HCT116 (cell line): ENCODE results near the gene RAB11A. TPM values are rescaled to one million over a fixed set of nuclear protein-coding genes. Genes with fewer than 3 reads are reported as not detected.

Experiments
- ATAC-seq: fragments of 200-7000 bp; cut with Tn5 transposase; 2 replicates; pipeline ENCODE4 v1.9.1; 2020; ENCODE audit warnings: mild to moderate bottlenecking, moderate library complexity
- BruUV-seq: library from RNA; stranded (reverse); fragments of 400-500 nt; replicated peaks from 2 replicates; lab custom pipeline; 2021; lab: Mats Ljungman, UMichigan
- CTCF ChIA-PET: fragments of 300-600 bp; sonication (Branson Sonifier 250); formaldehyde crosslinking; loops from one replicate; lab custom pipeline; 2021; ENCODE audit warnings: antibody characterized with exemption; lab: Charles Lee
- POLR2A ChIA-PET: fragments of 300-600, 350-600 bp; sonication (Branson Sonifier 250); formaldehyde crosslinking; loops from one replicate; lab custom pipeline; 2021; ENCODE audit warnings: antibody characterized with exemption; lab: Charles Lee
- RAD21 ChIA-PET, 2 experiments: fragments of 300-600 bp; sonication (Branson Sonifier 250); formaldehyde crosslinking; loops; one replicate each; lab custom pipeline; 2023; ENCODE audit warnings: low total read pairs in 2 of 2; ENCODE audit not compliant: uncharacterized antibody in 2 of 2, unreplicated experiment in 2 of 2, low non-redundant PET in 1 of 2; lab: Charles Lee
- DNase-seq: peaks from one replicate; pipeline ENCODE4 v3.0.0-alpha.2; 2010; ENCODE audit warnings: low read depth, low spot score
- H2AFZ ChIP-seq: fragments of 200-600 bp; shearing (Covaris generic), sonication (generic); 2 replicates; pipeline ENCODE4 v1.6.1; 2017; ENCODE audit warnings: low read depth, mixed run types, mixed read lengths, antibody characterized with exemption, low read length; ENCODE audit not compliant: poor library complexity, severe bottlenecking
- H3K27ac ChIP-seq: 2 replicates; pipeline ENCODE4 v1.5.1; 2012; ENCODE audit warnings: low read depth, low read length
- H3K27me3 ChIP-seq: fragments of 200-600 bp; sonication (generic); 2 replicates; pipeline ENCODE4 v1.6.1; 2016; ENCODE audit warnings: mixed run types, low read length, mixed read lengths; ENCODE audit not compliant: insufficient read depth
- H3K36me3 ChIP-seq, 2 experiments: fragments of 200-500 bp in 1 of 2; fragments of 200-600 bp in 1 of 2; sonication (Bioruptor generic) in 1 of 2; sonication (generic) in 1 of 2; 2 replicates each; pipeline versions ENCODE4 v1.5.1 to v1.6.1; 2014 to 2016; ENCODE audit warnings: low read length in 2 of 2, inconsistent platforms in 1 of 2, mixed read lengths in 1 of 2, mixed run types in 1 of 2; ENCODE audit not compliant: insufficient read depth in 2 of 2, control insufficient read depth in 1 of 2
- H3K4me1 ChIP-seq, 2 experiments: fragments of 200-600 bp in 1 of 2; sonication (generic) in 1 of 2; 2 replicates each; pipeline versions ENCODE4 v1.5.1 to v1.6.1; 2012 to 2017; ENCODE audit warnings: low read length in 2 of 2, inconsistent platforms in 1 of 2, mild to moderate bottlenecking in 1 of 2, mixed read lengths in 1 of 2, mixed run types in 1 of 2, moderate library complexity in 1 of 2; ENCODE audit not compliant: insufficient read depth in 2 of 2, control insufficient read depth in 1 of 2
- H3K4me2 ChIP-seq: fragments of 200-600 bp; sonication (generic); 2 replicates; pipeline ENCODE4 v1.6.1; 2017; ENCODE audit warnings: mixed run types, low read length, mixed read lengths
- H3K4me3 ChIP-seq, 2 experiments: fragments of 200-600 bp in 1 of 2; sonication (generic) in 1 of 2; replicated peaks in 1 of 2; 2 replicates each; pipeline ENCODE4 v1.5.1; 2011 to 2016; ENCODE audit warnings: low read length in 2 of 2, control low read depth in 1 of 2, low read depth in 1 of 2, mild to moderate bottlenecking in 1 of 2, mixed read lengths in 1 of 2, mixed run types in 1 of 2
- H3K79me2 ChIP-seq: fragments of 200-600 bp; sonication (generic); 2 replicates; pipeline ENCODE4 v1.6.1; 2017; ENCODE audit warnings: mild to moderate bottlenecking, mixed run types, low read length, moderate library complexity, mixed read lengths; ENCODE audit not compliant: insufficient read depth
- H3K9ac ChIP-seq: fragments of 200-600 bp; sonication (generic); 2 replicates; pipeline ENCODE4 v1.6.1; 2016; ENCODE audit warnings: low read length, mixed read lengths
- H3K9me2 ChIP-seq: fragments of 200-600 bp; sonication (generic), shearing (Covaris generic); 2 replicates; pipeline ENCODE4 v1.6.1; 2017; ENCODE audit warnings: mixed run types, mild to moderate bottlenecking, moderate library complexity; ENCODE audit not compliant: insufficient read depth
- H3K9me3 ChIP-seq, 2 experiments: fragments of 200-500 bp in 1 of 2; fragments of 200-600 bp in 1 of 2; sonication (Bioruptor generic) in 1 of 2; sonication (generic) in 1 of 2; 2 replicates each; pipeline ENCODE4 v1.6.1; 2014 to 2017; ENCODE audit warnings: low read length in 2 of 2, mixed read lengths in 2 of 2, inconsistent platforms in 1 of 2, low read depth in 1 of 2, mild to moderate bottlenecking in 1 of 2, mixed run types in 1 of 2, moderate library complexity in 1 of 2; ENCODE audit not compliant: control insufficient read depth in 1 of 2, insufficient read depth in 1 of 2
- H4K20me1 ChIP-seq: fragments of 200-600 bp; sonication (generic), shearing (Covaris generic); 2 replicates; pipeline ENCODE4 v1.6.1; 2017; ENCODE audit warnings: mixed run types, mild to moderate bottlenecking, moderate library complexity; ENCODE audit not compliant: insufficient read depth
- ELF1 ChIP-seq: IDR thresholded peaks from 2 replicates; pipeline ENCODE4 v1.6.1; 2012; ENCODE audit warnings: low read depth, borderline replicate concordance
- EZH2phosphoT487 ChIP-seq: fragments of 200-600 bp; IDR thresholded peaks from 2 replicates; pipeline ENCODE4 v1.6.1; 2018; ENCODE audit warnings: antibody characterized with exemption, borderline replicate concordance
- FOSL1 ChIP-seq: IDR thresholded peaks from 2 replicates; pipeline ENCODE4 v1.6.1; 2012; ENCODE audit warnings: low read depth
- JUND ChIP-seq: IDR thresholded peaks from 2 replicates; pipeline ENCODE4 v1.6.1; 2012
- MAX ChIP-seq: IDR thresholded peaks from 2 replicates; pipeline ENCODE4 v1.6.1; 2012
- RAD21 ChIP-seq: IDR thresholded peaks from 2 replicates; pipeline ENCODE4 v1.6.1; 2012; ENCODE audit warnings: low read depth, mild to moderate bottlenecking
- SIN3A ChIP-seq: IDR thresholded peaks from 2 replicates; pipeline ENCODE4 v1.6.1; 2012; ENCODE audit warnings: low read depth
- ZFX ChIP-seq: fragments of 450-650 bp; IDR thresholded peaks from 2 replicates; pipeline ENCODE4 v1.6.1; 2017
- ZNF274 ChIP-seq: fragments of 200-500 bp; sonication (Bioruptor generic); IDR thresholded peaks from 2 replicates; pipeline ENCODE4 v1.6.1; 2014; ENCODE audit warnings: mild to moderate bottlenecking, low read depth, low read length, inconsistent platforms
- intact Hi-C: fragments of 100-400 bp; cut with micrococcal nuclease; formaldehyde crosslinking; loops from 2 replicates; pipeline ENCODE4 v1.10.0; 2022
- total RNA-seq: library from RNA; stranded (reverse); gene quantifications from one replicate; pipeline ENCODE4 v1.2.1, GENCODE V29; 2021; ENCODE audit not compliant: unreplicated experiment
- TF ChIP-seq, protein P1 (sequence below): IDR thresholded peaks from 2 replicates; pipeline ENCODE4 v1.6.1; 2012; ENCODE audit warnings: low read depth
- TF ChIP-seq, protein P2 (sequence below): IDR thresholded peaks from 2 replicates; pipeline ENCODE4 v1.6.1; 2011; ENCODE audit warnings: mild to moderate bottlenecking, low read length, moderate library complexity; ENCODE audit not compliant: insufficient replicate concordance; ENCODE audit errors: extremely low read depth
- TF ChIP-seq, protein P3 (sequence below): IDR thresholded peaks from 2 replicates; pipeline ENCODE4 v1.6.1; 2012

Gene RAB11A
- total RNA-seq, 1 experiment from 2014 or later = 234 TPM

GRCh38 chr15:65822316-65822715 lies 47.0 kb upstream of the RAB11A start:
- H2AFZ ChIP-seq = no peak overlapping the region
- no peaks in the 10 kb centered on the region for H3K36me3 ChIP-seq
- ATAC-seq (no peak), DNase-seq (no peak)
- ChIA-PET CTCF (interaction anchor here (0.7 to 1.5 kb wide), 2 partner anchors 10 to 381 kb away, joined by 4 to 5 read pairs; no protein-coding TSS in a partner anchor), POLR2A (no interaction called here), RAD21 (no interaction called here)
- no peak for TF ChIP-seq EZH2phosphoT487
- no peak for TF ChIP-seq MAX
- TF ChIP-seq ZFX = no peak
- TF ChIP-seq ZNF274 = no peak
- no peak for TF ChIP-seq JUND
- TF ChIP-seq, protein P1, sequence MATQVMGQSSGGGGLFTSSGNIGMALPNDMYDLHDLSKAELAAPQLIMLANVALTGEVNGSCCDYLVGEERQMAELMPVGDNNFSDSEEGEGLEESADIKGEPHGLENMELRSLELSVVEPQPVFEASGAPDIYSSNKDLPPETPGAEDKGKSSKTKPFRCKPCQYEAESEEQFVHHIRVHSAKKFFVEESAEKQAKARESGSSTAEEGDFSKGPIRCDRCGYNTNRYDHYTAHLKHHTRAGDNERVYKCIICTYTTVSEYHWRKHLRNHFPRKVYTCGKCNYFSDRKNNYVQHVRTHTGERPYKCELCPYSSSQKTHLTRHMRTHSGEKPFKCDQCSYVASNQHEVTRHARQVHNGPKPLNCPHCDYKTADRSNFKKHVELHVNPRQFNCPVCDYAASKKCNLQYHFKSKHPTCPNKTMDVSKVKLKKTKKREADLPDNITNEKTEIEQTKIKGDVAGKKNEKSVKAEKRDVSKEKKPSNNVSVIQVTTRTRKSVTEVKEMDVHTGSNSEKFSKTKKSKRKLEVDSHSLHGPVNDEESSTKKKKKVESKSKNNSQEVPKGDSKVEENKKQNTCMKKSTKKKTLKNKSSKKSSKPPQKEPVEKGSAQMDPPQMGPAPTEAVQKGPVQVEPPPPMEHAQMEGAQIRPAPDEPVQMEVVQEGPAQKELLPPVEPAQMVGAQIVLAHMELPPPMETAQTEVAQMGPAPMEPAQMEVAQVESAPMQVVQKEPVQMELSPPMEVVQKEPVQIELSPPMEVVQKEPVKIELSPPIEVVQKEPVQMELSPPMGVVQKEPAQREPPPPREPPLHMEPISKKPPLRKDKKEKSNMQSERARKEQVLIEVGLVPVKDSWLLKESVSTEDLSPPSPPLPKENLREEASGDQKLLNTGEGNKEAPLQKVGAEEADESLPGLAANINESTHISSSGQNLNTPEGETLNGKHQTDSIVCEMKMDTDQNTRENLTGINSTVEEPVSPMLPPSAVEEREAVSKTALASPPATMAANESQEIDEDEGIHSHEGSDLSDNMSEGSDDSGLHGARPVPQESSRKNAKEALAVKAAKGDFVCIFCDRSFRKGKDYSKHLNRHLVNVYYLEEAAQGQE = no peak
- no peak for TF ChIP-seq FOSL1
- TF ChIP-seq ELF1 = no peak
- TF ChIP-seq, protein P2, sequence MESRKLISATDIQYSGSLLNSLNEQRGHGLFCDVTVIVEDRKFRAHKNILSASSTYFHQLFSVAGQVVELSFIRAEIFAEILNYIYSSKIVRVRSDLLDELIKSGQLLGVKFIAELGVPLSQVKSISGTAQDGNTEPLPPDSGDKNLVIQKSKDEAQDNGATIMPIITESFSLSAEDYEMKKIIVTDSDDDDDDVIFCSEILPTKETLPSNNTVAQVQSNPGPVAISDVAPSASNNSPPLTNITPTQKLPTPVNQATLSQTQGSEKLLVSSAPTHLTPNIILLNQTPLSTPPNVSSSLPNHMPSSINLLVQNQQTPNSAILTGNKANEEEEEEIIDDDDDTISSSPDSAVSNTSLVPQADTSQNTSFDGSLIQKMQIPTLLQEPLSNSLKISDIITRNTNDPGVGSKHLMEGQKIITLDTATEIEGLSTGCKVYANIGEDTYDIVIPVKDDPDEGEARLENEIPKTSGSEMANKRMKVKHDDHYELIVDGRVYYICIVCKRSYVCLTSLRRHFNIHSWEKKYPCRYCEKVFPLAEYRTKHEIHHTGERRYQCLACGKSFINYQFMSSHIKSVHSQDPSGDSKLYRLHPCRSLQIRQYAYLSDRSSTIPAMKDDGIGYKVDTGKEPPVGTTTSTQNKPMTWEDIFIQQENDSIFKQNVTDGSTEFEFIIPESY = no peak
- TF ChIP-seq SIN3A = no peak
- no peak for TF ChIP-seq RAD21
- TF ChIP-seq, protein P3, sequence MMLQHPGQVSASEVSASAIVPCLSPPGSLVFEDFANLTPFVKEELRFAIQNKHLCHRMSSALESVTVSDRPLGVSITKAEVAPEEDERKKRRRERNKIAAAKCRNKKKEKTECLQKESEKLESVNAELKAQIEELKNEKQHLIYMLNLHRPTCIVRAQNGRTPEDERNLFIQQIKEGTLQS = no peak
- H3K4me2 ChIP-seq = no peak overlapping the region
- no TSS peak for BruUV-seq
- H3K27ac ChIP-seq = no peak overlapping the region
- H3K9ac ChIP-seq = no peak overlapping the region
- H3K27me3 ChIP-seq = no peaks in the 10 kb centered on the region
- H3K9me3 ChIP-seq = no peaks in the 10 kb centered on the region
- no peaks in the 10 kb centered on the region for H3K79me2 ChIP-seq
- H4K20me1 ChIP-seq = no peaks in the 10 kb centered on the region
- H3K4me1 ChIP-seq = peaks cover 0 to 5% of the 10 kb centered on the region in 2 experiments; a peak in 1 of 4 replicates
- H3K9me2 ChIP-seq = no peaks in the 10 kb centered on the region
- H3K4me3 ChIP-seq = no peak overlapping the region
- intact Hi-C loops = no loop called here
